Trophoblast cell (in vitro differentiated cells and primary cell): ENCODE data around the gene UPF2.
"Not testable (repeated sequence)": the region's sequence is repeated elsewhere in the genome, so short reads cannot be mapped to it uniquely, and the experiment has no call there.

ENCODE experiments used
- DNase-seq, 2 donors: peaks; one replicate each; pipeline ENCODE4 v3.0.0-alpha.2; 2016
- H2AFZ ChIP-seq: 2 replicates; pipeline ENCODE4 v1.6.1; 2013; ENCODE audit warnings: low read length, moderate library complexity, mild to moderate bottlenecking; ENCODE audit not compliant: insufficient read depth, poor library complexity
- H2AK5ac ChIP-seq: 2 replicates; pipeline ENCODE4 v1.6.1; 2013; ENCODE audit warnings: mild to moderate bottlenecking, low read length
- H2BK120ac ChIP-seq: 2 replicates; pipeline ENCODE4 v1.6.1; 2013; ENCODE audit warnings: low read length, mild to moderate bottlenecking, moderate library complexity; ENCODE audit not compliant: insufficient read depth, poor library complexity
- H2BK12ac ChIP-seq: 2 replicates; pipeline ENCODE4 v1.6.1; 2013; ENCODE audit warnings: mild to moderate bottlenecking, low read length, moderate library complexity
- H2BK5ac ChIP-seq: 2 replicates; pipeline ENCODE4 v1.6.1; 2013; ENCODE audit warnings: low read length, low read depth, moderate library complexity, mild to moderate bottlenecking; ENCODE audit not compliant: poor library complexity
- H3K14ac ChIP-seq: 2 replicates; pipeline ENCODE4 v1.6.1; 2013; ENCODE audit warnings: mild to moderate bottlenecking, low read length
- H3K18ac ChIP-seq: 2 replicates; pipeline ENCODE4 v1.6.1; 2013; ENCODE audit warnings: mild to moderate bottlenecking, low read length
- H3K23ac ChIP-seq: 2 replicates; pipeline ENCODE4 v1.6.1; 2013; ENCODE audit warnings: low read length
- H3K27ac ChIP-seq: 2 replicates; pipeline ENCODE4 v1.5.1; 2013; ENCODE audit warnings: low read depth, mild to moderate bottlenecking, inconsistent platforms, low read length, moderate library complexity
- H3K27me3 ChIP-seq: 2 replicates; pipeline ENCODE4 v1.6.1; 2013; ENCODE audit warnings: inconsistent platforms, mild to moderate bottlenecking, low read length, moderate library complexity; ENCODE audit not compliant: insufficient read depth
- H3K36me3 ChIP-seq, 2 experiments: 1 replicate in 1 of 2; 2 replicates in 1 of 2; pipeline ENCODE4 v1.6.1; 2013; ENCODE audit warnings: low read length in 2 of 2, mild to moderate bottlenecking in 2 of 2, moderate library complexity in 1 of 2; ENCODE audit not compliant: insufficient read depth in 2 of 2, control insufficient read depth in 1 of 2
- H3K4ac ChIP-seq: 2 replicates; pipeline ENCODE4 v1.6.1; 2013; ENCODE audit warnings: low read depth, mild to moderate bottlenecking, low read length, moderate library complexity
- H3K4me1 ChIP-seq, 2 experiments: 1 replicate in 1 of 2; 2 replicates in 1 of 2; pipeline ENCODE4 v1.6.1; 2013; ENCODE audit warnings: low read length in 2 of 2, mild to moderate bottlenecking in 2 of 2, moderate library complexity in 1 of 2; ENCODE audit not compliant: insufficient read depth in 2 of 2, control insufficient read depth in 1 of 2
- H3K4me2 ChIP-seq: 2 replicates; pipeline ENCODE4 v1.6.1; 2013; ENCODE audit warnings: inconsistent platforms, mild to moderate bottlenecking, low read length, moderate library complexity
- H3K4me3 ChIP-seq: 2 replicates; pipeline ENCODE4 v1.5.1; 2013; ENCODE audit warnings: mild to moderate bottlenecking, low read depth, low read length, inconsistent platforms
- H3K79me1 ChIP-seq: one replicate; pipeline ENCODE4 v1.6.1; 2013; ENCODE audit warnings: low read length
- H3K79me2 ChIP-seq: 2 replicates; pipeline ENCODE4 v1.6.1; 2013; ENCODE audit warnings: low read length, mild to moderate bottlenecking; ENCODE audit not compliant: control insufficient read depth, insufficient read depth, poor library complexity
- H3K9ac ChIP-seq: 2 replicates; pipeline ENCODE4 v1.6.1; 2013; ENCODE audit warnings: mild to moderate bottlenecking, low read length
- H3K9me3 ChIP-seq: 2 replicates; pipeline ENCODE4 v1.6.1; 2013; ENCODE audit warnings: low read depth, mild to moderate bottlenecking, control low read depth, inconsistent platforms, low read length; ENCODE audit not compliant: insufficient read depth
- H4K12ac ChIP-seq: 2 replicates; pipeline ENCODE4 v1.6.1; 2013; ENCODE audit warnings: low read depth, mild to moderate bottlenecking, low read length, moderate library complexity
- H4K8ac ChIP-seq: 2 replicates; pipeline ENCODE4 v1.6.1; 2013; ENCODE audit warnings: low read depth, mild to moderate bottlenecking, low read length, moderate library complexity
- H4K91ac ChIP-seq: one replicate; pipeline ENCODE4 v1.6.1; 2013; ENCODE audit warnings: low read depth, mild to moderate bottlenecking, low read length, moderate library complexity
- WGBS: extraction: QIAGEN DNeasy Blood & Tissue Kit; methylation state at CpG from one replicate; pipeline ENCODE4 v1.1.7; 2013; ENCODE audit warnings: missing lambda C conversion rate; ENCODE audit not compliant: insufficient read length, insufficient coverage; ENCODE audit errors: extremely low coverage; 5-methylcytosine and 5-hydroxymethylcytosine counted together

The UPF2 gene

DNA sequence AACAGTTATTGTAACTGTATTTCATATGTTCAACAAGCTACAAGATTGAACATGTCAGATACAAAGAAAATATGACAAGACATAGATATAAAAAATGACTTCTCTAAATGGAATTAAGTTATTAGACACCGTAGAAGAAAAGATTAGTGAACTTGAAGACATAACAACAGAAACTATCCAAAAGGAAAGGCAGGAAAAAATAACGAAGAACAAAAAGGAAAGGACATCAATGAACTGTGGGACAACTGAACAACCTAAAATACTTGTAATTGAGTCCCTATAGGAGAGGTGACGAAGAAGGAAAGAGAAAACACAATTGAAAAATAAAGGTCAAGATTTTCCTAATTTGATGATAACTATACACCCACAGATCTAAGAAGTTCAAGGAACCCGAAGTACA, 32.3 kb downstream of the UPF2 start:
- peaks cover 3% of the 10 kb centered on the region for H3K9me3 ChIP-seq
- no peak overlapping the region for H4K12ac ChIP-seq
- H2AK5ac ChIP-seq: no peak overlapping the region
- DNase-seq: no peak
- H3K4ac ChIP-seq: no peak overlapping the region
- peaks cover 19 to 24% of the 10 kb centered on the region in 2 experiments for H3K36me3 ChIP-seq
- H2AFZ ChIP-seq: no peak overlapping the region
- no peak overlapping the region for H3K14ac ChIP-seq
- H3K27me3 ChIP-seq: no peaks in the 10 kb centered on the region
- H2BK12ac ChIP-seq: no peak overlapping the region
- H3K18ac ChIP-seq: no peak overlapping the region
- no CpG with 5 or more reads among the region's 4 CpGs for WGBS
- no peak overlapping the region for H4K91ac ChIP-seq
- no peaks in the 10 kb centered on the region for H3K4me1 ChIP-seq
- no peak overlapping the region for H3K4me2 ChIP-seq
- no peak overlapping the region for H3K9ac ChIP-seq
- no peak overlapping the region for H4K8ac ChIP-seq
- no peak overlapping the region for H3K27ac ChIP-seq
- no peak overlapping the region for H2BK5ac ChIP-seq
- no peaks in the 10 kb centered on the region for H3K79me2 ChIP-seq
- no peak overlapping the region for H3K23ac ChIP-seq
- no peaks in the 10 kb centered on the region for H3K79me1 ChIP-seq
- no peak overlapping the region for H2BK120ac ChIP-seq
- H3K4me3 ChIP-seq: no peak overlapping the region

DNA sequence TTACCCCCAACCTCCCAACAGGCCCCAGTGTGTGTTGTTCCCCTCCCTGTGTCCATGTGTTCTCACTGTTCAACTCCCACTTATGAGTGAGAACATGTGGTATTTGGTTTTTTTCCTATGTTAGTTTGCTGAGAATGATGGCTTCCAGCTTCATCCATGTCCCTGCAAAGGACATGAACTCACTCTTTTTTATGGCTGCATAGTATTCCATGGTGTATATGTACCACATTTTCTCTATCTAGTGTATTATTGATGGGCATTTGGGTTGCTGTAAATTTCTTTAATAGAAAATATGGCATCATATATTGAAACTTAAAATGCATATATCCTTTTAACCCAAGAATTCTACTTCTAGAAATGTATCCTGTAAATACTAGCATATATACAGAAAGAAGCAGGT, 33.8 kb downstream of the UPF2 start:
- H4K91ac ChIP-seq, H3K4ac ChIP-seq, H3K23ac ChIP-seq, H3K4me2 ChIP-seq, H3K9me3 ChIP-seq, H3K27ac ChIP-seq, H3K79me1 ChIP-seq, H2AK5ac ChIP-seq, H3K4me3 ChIP-seq, H4K12ac ChIP-seq, H2AFZ ChIP-seq, H3K4me1 ChIP-seq, H4K8ac ChIP-seq, H3K27me3 ChIP-seq, H2BK120ac ChIP-seq, DNase-seq, H2BK12ac ChIP-seq, H3K14ac ChIP-seq, H3K9ac ChIP-seq, H3K79me2 ChIP-seq, H3K18ac ChIP-seq, H2BK5ac ChIP-seq: not testable (repeated sequence)
- H3K36me3 ChIP-seq: peaks cover 19 to 24% of the 10 kb centered on the region in 2 experiments

GRCh38 chr10:12006671-12007070, 35.9 kb downstream of the UPF2 start:
- H3K4me1 ChIP-seq: no peaks in the 10 kb centered on the region
- no peak overlapping the region for H3K4me3 ChIP-seq
- no peak overlapping the region for H2AK5ac ChIP-seq
- H2BK12ac ChIP-seq: no peak overlapping the region
- H4K91ac ChIP-seq: no peak overlapping the region
- no peak overlapping the region for H2AFZ ChIP-seq
- H2BK5ac ChIP-seq: no peak overlapping the region
- no peak overlapping the region for H4K12ac ChIP-seq
- peaks cover 19 to 24% of the 10 kb centered on the region in 2 experiments for H3K36me3 ChIP-seq
- no CpG with 5 or more reads among the region's 4 CpGs for WGBS
- H3K27ac ChIP-seq: no peak overlapping the region
- no peak for DNase-seq
- no peak overlapping the region for H3K4ac ChIP-seq
- H3K18ac ChIP-seq: no peak overlapping the region
- H3K14ac ChIP-seq: no peak overlapping the region
- H2BK120ac ChIP-seq: no peak overlapping the region
- H3K9me3 ChIP-seq: peaks cover 3% of the 10 kb centered on the region
- no peak overlapping the region for H3K4me2 ChIP-seq
- no peaks in the 10 kb centered on the region for H3K27me3 ChIP-seq
- no peaks in the 10 kb centered on the region for H3K79me2 ChIP-seq
- H4K8ac ChIP-seq: no peak overlapping the region
- no peak overlapping the region for H3K9ac ChIP-seq
- no peak overlapping the region for H3K23ac ChIP-seq
- no peaks in the 10 kb centered on the region for H3K79me1 ChIP-seq

DNA sequence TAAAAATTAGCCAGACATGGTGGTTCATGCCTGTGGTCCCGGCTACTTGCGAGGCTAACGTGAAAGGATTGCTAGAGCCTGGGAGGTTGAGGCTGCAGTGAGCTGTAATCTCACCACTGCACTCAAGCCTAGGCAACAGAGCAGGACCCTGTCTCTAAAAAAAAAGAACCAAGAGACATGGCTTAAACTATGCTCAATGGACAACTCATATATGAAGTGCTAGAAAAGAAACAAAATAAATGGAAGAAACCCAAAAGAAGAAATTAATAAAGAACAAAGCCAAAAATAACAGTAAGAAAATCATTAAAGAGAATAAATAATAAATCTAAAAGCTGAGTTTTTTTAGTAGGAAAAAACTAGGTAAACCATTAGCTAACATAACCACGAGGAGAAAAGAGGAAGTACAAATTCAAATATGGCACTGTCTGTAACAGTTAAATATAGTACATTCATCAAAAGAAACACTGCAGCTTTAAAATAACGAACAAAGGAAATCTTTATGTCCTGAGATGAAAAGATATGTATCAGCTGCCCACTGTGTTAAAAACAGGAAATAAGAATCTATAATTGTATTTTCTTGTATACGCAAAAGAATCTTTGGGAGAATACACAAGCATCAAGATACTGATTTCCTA, 48.7 kb downstream of the UPF2 start:
- Histone ChIP-seq H2BK120ac (no peak overlapping the region), H2BK12ac (no peak overlapping the region), H3K4me3 (no peak overlapping the region), H3K27me3 (no peaks in the 10 kb centered on the region), H3K18ac (no peak overlapping the region), H4K8ac (no peak overlapping the region), H3K79me2 (no peaks in the 10 kb centered on the region), H3K14ac (no peak overlapping the region), H3K4me1 (no peaks in the 10 kb centered on the region), H2AFZ (no peak overlapping the region), H4K91ac (no peak overlapping the region), H3K79me1 (no peaks in the 10 kb centered on the region), H3K27ac (no peak overlapping the region), H3K36me3 (peaks cover 13 to 21% of the 10 kb centered on the region in 2 experiments), H3K9ac (no peak overlapping the region), H3K23ac (no peak overlapping the region), H3K4me2 (no peak overlapping the region), H3K4ac (no peak overlapping the region), H3K9me3 (no peaks in the 10 kb centered on the region), H2BK5ac (no peak overlapping the region), H4K12ac (no peak overlapping the region), H2AK5ac (no peak overlapping the region)
- no CpG with 5 or more reads among the region's 6 CpGs for WGBS
- DNase-seq: no peak
